ENCODE results near the gene MYRF.

GRCh38 chr11:61726775-61727174 lies 25.7 kb upstream of the MYRF start:
- TF ChIP-seq EZH2 (IDR thresholded peaks at IDR 0.05) (no peak), POLR2AphosphoS5 (IDR thresholded peaks at IDR 0.05; ENCODE audit: borderline replicate concordance, low read depth, low read length) (no peak), FOXP2 (optimal IDR thresholded peaks at IDR 0.05; ENCODE audit: control extremely low read depth, extremely low read length, insufficient read depth) (no peak)

Measured in SK-N-MC (cell line).